ENCODE data around the gene EPB41L4A.

- TF ChIP-seq CTCF (IDR thresholded peaks at IDR 0.05) (no peak), POLR2A (IDR thresholded peaks at IDR 0.05) (no peak), POLR2AphosphoS5 (IDR thresholded peaks at IDR 0.05) (no peak)
These were observed 302.7 kb downstream of the EPB41L4A start for GRCh38 chr5:112116371-112116770.

Data from breast epithelium (tissue), 3 donors.